ENCODE measurements around the gene KCNH4. TPM values are rescaled to one million over a fixed set of nuclear protein-coding genes. Genes with fewer than 3 reads are reported as not detected.

KCNH4 gene
- total RNA-seq, 1 donor: not detected

DNA sequence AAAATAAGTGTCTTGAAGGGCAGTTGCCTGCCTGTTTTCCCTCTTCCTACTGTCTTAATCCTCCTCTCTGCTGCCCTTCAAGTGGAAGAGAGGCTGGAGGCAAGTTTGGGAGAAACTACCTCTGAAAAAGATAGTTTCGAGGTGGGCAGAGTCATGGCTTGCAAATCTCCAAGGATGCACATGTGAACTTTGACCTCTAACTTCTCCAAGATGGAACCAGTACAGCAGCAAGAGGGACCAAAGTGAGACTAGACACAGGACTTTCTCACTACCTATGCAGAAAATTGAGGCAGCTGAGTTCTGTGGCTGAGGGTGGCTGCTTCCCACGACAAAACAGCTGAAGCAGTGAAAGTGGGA, 887 bp upstream of the KCNH4 start:
- H3K4me3 ChIP-seq (ENCODE audit: low read depth, low read length): no peak overlapping the region
- no peak for DNase-seq (ENCODE audit: low read depth)
- TF ChIP-seq, protein P1, sequence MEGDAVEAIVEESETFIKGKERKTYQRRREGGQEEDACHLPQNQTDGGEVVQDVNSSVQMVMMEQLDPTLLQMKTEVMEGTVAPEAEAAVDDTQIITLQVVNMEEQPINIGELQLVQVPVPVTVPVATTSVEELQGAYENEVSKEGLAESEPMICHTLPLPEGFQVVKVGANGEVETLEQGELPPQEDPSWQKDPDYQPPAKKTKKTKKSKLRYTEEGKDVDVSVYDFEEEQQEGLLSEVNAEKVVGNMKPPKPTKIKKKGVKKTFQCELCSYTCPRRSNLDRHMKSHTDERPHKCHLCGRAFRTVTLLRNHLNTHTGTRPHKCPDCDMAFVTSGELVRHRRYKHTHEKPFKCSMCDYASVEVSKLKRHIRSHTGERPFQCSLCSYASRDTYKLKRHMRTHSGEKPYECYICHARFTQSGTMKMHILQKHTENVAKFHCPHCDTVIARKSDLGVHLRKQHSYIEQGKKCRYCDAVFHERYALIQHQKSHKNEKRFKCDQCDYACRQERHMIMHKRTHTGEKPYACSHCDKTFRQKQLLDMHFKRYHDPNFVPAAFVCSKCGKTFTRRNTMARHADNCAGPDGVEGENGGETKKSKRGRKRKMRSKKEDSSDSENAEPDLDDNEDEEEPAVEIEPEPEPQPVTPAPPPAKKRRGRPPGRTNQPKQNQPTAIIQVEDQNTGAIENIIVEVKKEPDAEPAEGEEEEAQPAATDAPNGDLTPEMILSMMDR (IDR thresholded peaks at IDR 0.05; ENCODE audit: insufficient read depth, low read depth, low read length): no peak

GRCh38 chr17:42180411-42180921, 476 bp downstream of the KCNH4 start:
- TF ChIP-seq, protein P1 (IDR thresholded peaks at IDR 0.05; ENCODE audit: insufficient read depth, low read depth, low read length): no peak
- H3K4me3 ChIP-seq (ENCODE audit: low read depth, low read length): no peak overlapping the region
- DNase-seq (ENCODE audit: low read depth): no peak

- H3K4me3 ChIP-seq (ENCODE audit: low read depth, low read length): no peak overlapping the region
- TF ChIP-seq, protein P1 (IDR thresholded peaks at IDR 0.05; ENCODE audit: insufficient read depth, low read depth, low read length): no peak
- DNase-seq (ENCODE audit: low read depth): peak; percentile 48
Measured at GRCh38 chr17:42179911-42180410, 981 bp downstream of the KCNH4 start.

DNA sequence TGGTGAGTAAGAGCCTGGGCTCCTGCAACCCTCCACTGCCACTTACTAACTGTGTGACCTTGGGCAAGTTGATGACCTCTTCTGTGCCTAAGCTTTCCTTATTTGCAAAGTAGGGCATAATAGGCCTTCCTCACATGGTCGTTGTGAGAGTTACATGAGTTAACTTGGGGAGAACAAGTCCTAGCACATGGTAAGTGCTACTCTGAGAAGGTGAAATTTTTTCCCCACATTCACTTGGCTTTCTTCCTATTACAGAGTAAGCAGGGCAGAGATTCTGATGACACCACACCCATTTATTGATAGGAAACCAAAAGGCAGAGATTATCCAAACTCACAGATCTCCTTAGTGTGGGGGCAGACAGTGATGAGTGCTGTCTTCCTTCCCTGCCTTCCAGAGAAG, 1.6 kb downstream of the KCNH4 start:
- no peak overlapping the region for H3K4me3 ChIP-seq (ENCODE audit: low read depth, low read length)
- TF ChIP-seq, protein P1 (IDR thresholded peaks at IDR 0.05; ENCODE audit: insufficient read depth, low read depth, low read length): no peak
- no peak for DNase-seq (ENCODE audit: low read depth)

- TF ChIP-seq, protein P1 (IDR thresholded peaks at IDR 0.05; ENCODE audit: insufficient read depth, low read depth, low read length): no peak
- no peak for DNase-seq (ENCODE audit: low read depth)
- H3K4me3 ChIP-seq (ENCODE audit: low read depth, low read length): no peak overlapping the region
Measured at GRCh38 chr17:42178817-42179216, 2.1 kb downstream of the KCNH4 start.

DNA sequence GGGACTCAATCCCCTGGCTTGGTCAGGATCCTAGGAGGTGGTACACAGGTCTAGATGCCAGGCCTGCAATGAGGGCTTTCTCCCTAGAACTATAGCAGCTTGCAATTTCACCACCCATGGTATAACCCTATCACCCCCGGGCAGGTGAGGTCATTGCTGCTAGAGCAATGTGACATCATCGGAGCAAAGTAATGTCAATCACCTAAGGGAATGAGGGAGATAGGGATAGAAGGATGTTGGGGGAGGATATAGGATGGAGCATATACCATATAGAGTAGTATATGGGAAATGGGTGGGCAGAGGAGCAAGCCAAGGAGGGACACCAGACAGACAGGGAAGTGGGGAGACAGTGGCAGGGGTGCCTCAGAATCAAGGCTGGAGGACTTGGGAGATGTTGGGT, 3.3 kb downstream of the KCNH4 start:
- DNase-seq (ENCODE audit: low read depth): no peak
- TF ChIP-seq, protein P1 (IDR thresholded peaks at IDR 0.05; ENCODE audit: insufficient read depth, low read depth, low read length): no peak
- no peak overlapping the region for H3K4me3 ChIP-seq (ENCODE audit: low read depth, low read length)

Measured in fibroblast of villous mesenchyme (primary cell).